Mesenchymal stem cell (in vitro differentiated cells and primary cell): ENCODE data around the gene CDYL.
A peak's percentile ranks its signal among the peaks of the same experiment; 100 is the strongest.

Experiments
- DNase-seq: peaks from one replicate; pipeline ENCODE4 v3.0.0-alpha.2; 2013
- H2AFZ ChIP-seq: one replicate; pipeline ENCODE4 v1.6.1; 2013; ENCODE audit warnings: low read depth, mild to moderate bottlenecking, control low read depth, inconsistent platforms, low read length, moderate library complexity
- H2AK5ac ChIP-seq: 2 replicates; pipeline ENCODE4 v1.6.1; 2013; ENCODE audit warnings: low read length, moderate library complexity, mild to moderate bottlenecking, inconsistent platforms; ENCODE audit not compliant: severe bottlenecking
- H2BK120ac ChIP-seq: one replicate; pipeline ENCODE4 v1.6.1; 2013; ENCODE audit warnings: low read depth, mild to moderate bottlenecking, inconsistent platforms, low read length, moderate library complexity
- H2BK12ac ChIP-seq, 2 experiments: one replicate each; pipeline ENCODE4 v1.6.1; 2013; ENCODE audit warnings: inconsistent platforms in 2 of 2, low read length in 2 of 2, mild to moderate bottlenecking in 2 of 2, moderate library complexity in 2 of 2, control low read depth in 1 of 2
- H2BK15ac ChIP-seq: one replicate; pipeline ENCODE4 v1.6.1; 2013; ENCODE audit warnings: mild to moderate bottlenecking, low read depth, inconsistent platforms; ENCODE audit not compliant: poor library complexity, severe bottlenecking
- H2BK5ac ChIP-seq: 2 replicates; pipeline ENCODE4 v1.6.1; 2013; ENCODE audit warnings: low read depth, mild to moderate bottlenecking, low read length, control low read depth, inconsistent platforms; ENCODE audit not compliant: poor library complexity, severe bottlenecking
- H3K14ac ChIP-seq, 2 experiments: one replicate each; pipeline ENCODE4 v1.6.1; 2013; ENCODE audit warnings: inconsistent platforms in 2 of 2, low read length in 2 of 2, control low read depth in 1 of 2, mild to moderate bottlenecking in 1 of 2, moderate library complexity in 1 of 2
- H3K18ac ChIP-seq, 2 experiments: one replicate each; pipeline ENCODE4 v1.6.1; 2013; ENCODE audit warnings: inconsistent platforms in 2 of 2, low read length in 2 of 2, control low read depth in 1 of 2, low read depth in 1 of 2, mild to moderate bottlenecking in 1 of 2
- H3K23ac ChIP-seq, 2 experiments: one replicate each; pipeline ENCODE4 v1.6.1; 2013; ENCODE audit warnings: inconsistent platforms in 2 of 2, low read length in 2 of 2, mild to moderate bottlenecking in 2 of 2, moderate library complexity in 2 of 2, control low read depth in 1 of 2
- H3K27ac ChIP-seq: 2 replicates; pipeline ENCODE4 v1.5.1; 2013; ENCODE audit warnings: mild to moderate bottlenecking, moderate library complexity, low read length, control low read depth, inconsistent platforms; ENCODE audit not compliant: poor library complexity, severe bottlenecking
- H3K27me3 ChIP-seq, 2 experiments: 2 replicates each; pipeline versions ENCODE4 v1.6.1 to v1.7.0; 2013; ENCODE audit warnings: low read length in 2 of 2, mild to moderate bottlenecking in 2 of 2, moderate library complexity in 2 of 2, control low read depth in 1 of 2, inconsistent platforms in 1 of 2; ENCODE audit not compliant: control insufficient read depth in 1 of 2, insufficient read depth in 1 of 2
- H3K36me3 ChIP-seq, 2 experiments: 2 replicates each; pipeline versions ENCODE4 v1.6.1 to v1.7.0; 2013; ENCODE audit warnings: low read length in 2 of 2, control low read depth in 1 of 2, inconsistent platforms in 1 of 2, low read depth in 1 of 2, mild to moderate bottlenecking in 1 of 2; ENCODE audit not compliant: insufficient read depth in 2 of 2, control insufficient read depth in 1 of 2
- H3K4ac ChIP-seq, 2 experiments: one replicate each; pipeline ENCODE4 v1.6.1; 2013; ENCODE audit warnings: inconsistent platforms in 2 of 2, low read length in 2 of 2, mild to moderate bottlenecking in 2 of 2, moderate library complexity in 2 of 2, control low read depth in 1 of 2, low read depth in 1 of 2
- H3K4me1 ChIP-seq: 2 replicates; pipeline ENCODE4 v1.6.1; 2013; ENCODE audit warnings: low read depth, low read length, control low read depth; ENCODE audit not compliant: control insufficient read depth, insufficient read depth
- H3K4me2 ChIP-seq: 2 replicates; pipeline ENCODE4 v1.6.1; 2013; ENCODE audit warnings: low read length, mild to moderate bottlenecking, inconsistent platforms; ENCODE audit not compliant: poor library complexity, severe bottlenecking
- H3K4me3 ChIP-seq, 2 experiments: 2 replicates each; pipeline versions ENCODE4 v1.5.1 to v1.7.0; 2013; ENCODE audit warnings: low read length in 2 of 2, mild to moderate bottlenecking in 2 of 2, control low read depth in 1 of 2, low read depth in 1 of 2; ENCODE audit not compliant: insufficient read depth in 1 of 2
- H3K79me1 ChIP-seq: replicated peaks from 2 replicates; pipeline ENCODE4 v1.6.1; 2013; ENCODE audit warnings: mild to moderate bottlenecking, control low read depth, low read length, inconsistent platforms; ENCODE audit not compliant: poor library complexity, severe bottlenecking
- H3K9ac ChIP-seq: 2 replicates; pipeline ENCODE4 v1.7.0; 2013; ENCODE audit warnings: mild to moderate bottlenecking, low read length, moderate library complexity
- H3K9me3 ChIP-seq: 2 replicates; pipeline ENCODE4 v1.7.0; 2013; ENCODE audit warnings: mild to moderate bottlenecking, low read length; ENCODE audit not compliant: control insufficient read depth
- H4K8ac ChIP-seq: one replicate; pipeline ENCODE4 v1.6.1; 2013; ENCODE audit warnings: inconsistent platforms, mild to moderate bottlenecking, low read length, moderate library complexity
- H4K91ac ChIP-seq: one replicate; pipeline ENCODE4 v1.6.1; 2013; ENCODE audit warnings: mild to moderate bottlenecking, low read length, inconsistent platforms
- WGBS: methylation state at CpG from one replicate; pipeline ENCODE4 v1.1.7; 2013; ENCODE audit warnings: mixed read lengths; 5-methylcytosine and 5-hydroxymethylcytosine counted together

CDYL gene

GRCh38 chr6:4925580-4925979 is 149.4 kb downstream of the CDYL start:
- H3K18ac ChIP-seq: peak overlapping the region in 1 of 2 experiments; percentile 28

GRCh38 chr6:4928426-4928825 is 152.2 kb downstream of the CDYL start:
- Histone ChIP-seq H2BK5ac (no peak overlapping the region), H4K91ac (no peak overlapping the region), H2BK12ac (no peak overlapping the region), H3K9ac (no peak overlapping the region), H3K27me3 (no peaks in the 10 kb centered on the region), H2AFZ (no peak overlapping the region), H3K14ac (no peak overlapping the region), H3K27ac (peak overlapping the region; percentile 30), H3K36me3 (no peaks in the 10 kb centered on the region), H3K4me3 (no peak overlapping the region), H3K4me1 (peaks cover 12% of the 10 kb centered on the region), H4K8ac (no peak overlapping the region), H3K23ac (no peak overlapping the region), H3K4ac (no peak overlapping the region), H3K18ac (no peak overlapping the region), H2BK120ac (no peak overlapping the region), H3K79me1 (peaks cover 36% of the 10 kb centered on the region), H2AK5ac (no peak overlapping the region), H3K9me3 (no peaks in the 10 kb centered on the region), H3K4me2 (no peak overlapping the region), H2BK15ac (no peak overlapping the region)
- DNase-seq: peak; percentile 74
- 0% methylated on average over 2 of the region's 3 CpGs for whole genome bisulfite sequencing

More at GRCh38 chr6:4925580-4925979, 149.4 kb downstream of the CDYL start:
- H4K91ac ChIP-seq: no peak overlapping the region
- H3K27ac ChIP-seq: no peak overlapping the region
- peaks cover 19% of the 10 kb centered on the region for H3K79me1 ChIP-seq
- H3K4me1 ChIP-seq: peaks cover 4% of the 10 kb centered on the region
- no peak overlapping the region for H3K4me3 ChIP-seq
- no peaks in the 10 kb centered on the region for H3K9me3 ChIP-seq
- H2BK15ac ChIP-seq: no peak overlapping the region
- H2BK12ac ChIP-seq: no peak overlapping the region
- H3K14ac ChIP-seq: no peak overlapping the region
- H3K23ac ChIP-seq: no peak overlapping the region
- 84% methylated on average over 11 of the region's 12 CpGs for WGBS
- no peak overlapping the region for H2AFZ ChIP-seq
- H2BK5ac ChIP-seq: no peak overlapping the region
- no peaks in the 10 kb centered on the region for H3K36me3 ChIP-seq
- peak overlapping the region in 1 of 2 experiments; percentile 17 for H3K4ac ChIP-seq
- no peak overlapping the region for H3K9ac ChIP-seq
- H4K8ac ChIP-seq: no peak overlapping the region
- no peak for DNase-seq
- H3K27me3 ChIP-seq: no peaks in the 10 kb centered on the region
- H3K4me2 ChIP-seq: no peak overlapping the region
- no peak overlapping the region for H2BK120ac ChIP-seq
- H2AK5ac ChIP-seq: no peak overlapping the region

- DNase-seq: peak; percentile 50
- Histone ChIP-seq H3K9me3 (no peaks in the 10 kb centered on the region), H3K4me2 (no peak overlapping the region), H2BK5ac (no peak overlapping the region), H4K91ac (no peak overlapping the region), H3K4ac (no peak overlapping the region), H3K36me3 (no peaks in the 10 kb centered on the region), H2AK5ac (no peak overlapping the region), H3K27ac (peak overlapping the region; percentile 61), H3K23ac (no peak overlapping the region), H2BK120ac (no peak overlapping the region), H2AFZ (no peak overlapping the region), H4K8ac (no peak overlapping the region), H3K4me1 (peaks cover 12% of the 10 kb centered on the region), H3K4me3 (no peak overlapping the region), H3K14ac (no peak overlapping the region), H3K27me3 (no peaks in the 10 kb centered on the region), H3K18ac (no peak overlapping the region), H2BK15ac (no peak overlapping the region), H2BK12ac (no peak overlapping the region), H3K9ac (no peak overlapping the region), H3K79me1 (peaks cover 40% of the 10 kb centered on the region)
- WGBS: 67% methylated on average over 1 of the region's 1 CpG
Observed at GRCh38 chr6:4929097-4929718, 153.0 kb downstream of the CDYL start.

GRCh38 chr6:4930025-4930691 is 154.0 kb downstream of the CDYL start:
- H3K23ac ChIP-seq: no peak overlapping the region
- H3K4me3 ChIP-seq: no peak overlapping the region
- H2BK5ac ChIP-seq: no peak overlapping the region
- no peaks in the 10 kb centered on the region for H3K9me3 ChIP-seq
- DNase-seq: no peak
- no peak overlapping the region for H3K9ac ChIP-seq
- no peak overlapping the region for H4K8ac ChIP-seq
- H3K4me1 ChIP-seq: peaks cover 12% of the 10 kb centered on the region
- no peak overlapping the region for H2BK120ac ChIP-seq
- H3K36me3 ChIP-seq: no peaks in the 10 kb centered on the region
- no peak overlapping the region for H2AK5ac ChIP-seq
- peak overlapping the region in 1 of 2 experiments; percentile 67 for H3K18ac ChIP-seq
- peak overlapping the region in 1 of 2 experiments; percentile 12 for H2BK12ac ChIP-seq
- no peak overlapping the region for H3K4me2 ChIP-seq
- no peak overlapping the region for H2AFZ ChIP-seq
- no peak overlapping the region for H2BK15ac ChIP-seq
- no peaks in the 10 kb centered on the region for H3K27me3 ChIP-seq
- H3K27ac ChIP-seq: no peak overlapping the region
- no peak overlapping the region for H3K14ac ChIP-seq
- no peak overlapping the region for H4K91ac ChIP-seq
- 89% methylated on average over 4 of the region's 4 CpGs for WGBS
- peaks cover 40% of the 10 kb centered on the region for H3K79me1 ChIP-seq
- no peak overlapping the region for H3K4ac ChIP-seq
